KG1 (cell line): Measurements from ENCODE around the gene ELN.
"Not testable (repeated sequence)": the region's sequence is repeated elsewhere in the genome, so short reads cannot be mapped to it uniquely, and the experiment has no call there.

ENCODE experiments used
- DNase-seq: peaks from one replicate; lab custom pipeline; 2025; lab: John Stamatoyannopoulos, UW

ELN gene

DNA sequence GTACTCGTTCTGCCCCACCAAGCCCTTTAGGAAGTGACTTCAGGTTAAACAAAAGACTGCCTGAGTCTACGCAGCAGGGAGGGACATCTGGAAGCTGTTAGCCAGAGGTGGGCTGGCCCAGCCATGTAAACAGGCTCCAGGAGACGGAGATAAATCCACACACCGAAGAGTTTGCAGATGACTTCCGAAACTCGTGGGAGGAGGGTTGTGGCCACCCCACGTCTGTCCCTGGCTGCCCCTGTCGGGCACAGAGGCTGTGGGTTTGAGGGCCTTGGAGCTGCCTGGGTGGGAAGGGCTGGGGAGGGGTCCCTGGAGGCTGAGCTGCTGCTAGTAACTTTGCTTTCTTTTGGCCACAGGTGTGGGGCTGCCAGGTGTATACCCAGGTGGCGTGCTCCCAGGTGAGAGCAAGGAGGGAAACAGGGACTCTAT lies 15.6 kb downstream of the ELN start:
- no peak for DNase-seq

DNA sequence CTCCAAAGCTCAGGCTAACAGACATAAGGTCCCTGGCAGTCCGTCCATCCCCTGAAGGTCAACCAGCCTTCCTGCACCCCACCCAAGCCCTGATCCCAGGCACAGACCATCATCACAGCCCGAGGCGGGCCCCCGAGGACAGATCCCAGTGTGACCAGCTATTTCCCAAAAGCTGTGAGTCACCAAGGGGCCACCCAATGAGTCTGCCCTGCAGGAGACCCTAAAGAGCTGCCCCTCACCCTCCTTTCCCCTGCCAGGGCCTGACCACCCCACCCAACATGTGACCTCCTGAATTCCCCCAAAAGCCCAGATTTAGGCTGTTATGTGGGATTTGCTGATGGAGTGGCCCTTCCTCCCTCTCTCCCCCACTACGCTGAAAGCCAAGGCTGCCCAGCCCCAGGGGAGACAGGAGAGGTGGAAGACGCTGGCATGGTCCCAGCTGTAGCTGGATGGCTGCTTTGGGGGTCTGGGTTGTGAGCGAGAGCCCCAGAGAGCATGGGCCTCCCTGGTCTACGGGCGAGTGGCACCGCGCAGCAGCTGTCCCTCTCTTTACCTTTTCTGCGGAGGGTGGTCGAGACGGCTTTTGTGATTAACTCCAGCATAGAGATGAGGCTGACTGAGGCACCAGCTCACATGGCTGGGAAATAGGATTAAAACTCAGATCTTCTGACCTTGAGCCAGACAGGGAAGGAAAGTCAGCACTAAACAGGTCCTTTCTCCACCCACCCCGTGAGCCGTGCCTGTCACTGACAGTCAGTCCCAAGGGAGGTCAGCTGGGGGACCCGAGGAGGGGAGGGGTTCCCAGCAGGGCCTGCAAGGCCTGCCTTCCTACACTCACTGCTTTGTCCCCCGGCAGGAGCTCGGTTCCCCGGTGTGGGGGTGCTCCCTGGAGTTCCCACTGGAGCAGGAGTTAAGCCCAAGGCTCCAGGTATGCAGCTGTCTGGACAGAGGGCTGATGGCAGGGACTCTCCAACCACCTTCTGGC lies 16.7 kb downstream of the ELN start:
- DNase-seq = no peak

DNA sequence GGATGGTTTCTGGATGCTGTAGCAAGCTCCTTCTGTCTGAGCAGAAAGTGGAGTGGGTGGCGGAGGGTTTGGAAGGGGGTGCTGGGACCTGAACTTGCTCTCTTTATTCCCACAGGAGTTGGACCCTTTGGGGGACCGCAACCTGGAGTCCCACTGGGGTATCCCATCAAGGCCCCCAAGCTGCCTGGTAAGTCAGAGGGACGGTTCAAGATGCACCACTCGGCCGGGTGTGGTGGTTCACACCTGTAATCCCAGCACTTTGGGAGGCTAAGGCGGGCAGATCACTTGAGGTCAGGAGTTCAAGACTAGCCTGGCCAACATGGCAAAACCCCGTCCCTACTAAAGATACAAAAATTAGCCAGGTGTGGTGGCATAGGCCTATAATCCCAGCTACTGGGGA lies 18.6 kb downstream of the ELN start:
- DNase-seq = not testable (repeated sequence)

DNA sequence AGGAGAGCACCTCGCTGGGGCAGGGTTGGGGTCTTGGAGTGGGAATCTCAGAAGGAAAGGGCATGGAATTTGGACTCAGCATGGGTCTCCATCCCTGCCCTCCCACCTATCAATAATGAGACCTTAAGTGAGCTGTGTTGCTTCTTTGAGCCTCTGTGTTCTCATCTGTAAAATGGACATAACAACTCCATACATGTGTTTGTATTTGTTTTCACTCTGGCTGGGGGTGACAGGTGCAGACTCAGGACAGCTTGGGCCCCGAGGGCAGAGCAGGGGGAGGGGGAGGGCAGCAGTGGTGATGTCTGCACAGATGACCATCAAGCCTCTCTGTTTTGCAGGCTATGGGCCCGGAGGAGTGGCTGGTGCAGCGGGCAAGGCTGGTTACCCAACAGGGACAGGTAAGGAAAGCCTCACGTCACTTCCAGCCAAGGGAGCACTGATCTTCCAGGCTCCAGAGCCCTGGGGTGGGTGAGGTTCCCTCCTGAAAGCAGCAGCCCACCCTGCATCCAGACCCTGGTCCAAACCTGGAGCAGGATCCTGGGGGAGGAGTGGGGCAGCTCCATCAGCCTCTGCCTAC lies 19.9 kb downstream of the ELN start:
- DNase-seq = no peak

DNA sequence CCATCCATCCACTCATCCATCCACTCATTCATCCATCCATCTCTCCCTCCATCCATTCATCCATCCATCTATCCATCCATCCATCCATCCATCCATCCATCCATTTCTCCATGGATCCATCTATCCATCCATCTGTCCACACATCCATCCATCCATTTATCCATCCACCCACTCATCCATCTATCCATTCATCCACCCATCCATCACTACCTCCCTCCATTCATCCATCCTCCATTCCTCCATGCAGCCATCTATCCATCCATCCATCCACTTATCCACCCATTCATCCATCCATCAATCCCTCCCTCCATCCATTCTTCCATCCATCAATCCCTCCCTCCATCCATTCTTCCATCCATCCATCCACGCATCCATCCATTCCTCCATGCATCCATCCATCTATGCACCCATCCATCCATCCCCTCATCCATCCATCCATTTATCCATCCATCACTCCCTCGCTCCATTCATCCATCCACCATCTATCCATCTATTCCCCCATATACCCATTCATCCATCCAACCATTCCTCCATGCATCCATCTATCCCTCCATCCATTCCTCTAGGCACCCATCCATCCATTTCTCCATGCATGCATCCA lies 21.1 kb downstream of the ELN start:
- DNase-seq = no peak

DNA sequence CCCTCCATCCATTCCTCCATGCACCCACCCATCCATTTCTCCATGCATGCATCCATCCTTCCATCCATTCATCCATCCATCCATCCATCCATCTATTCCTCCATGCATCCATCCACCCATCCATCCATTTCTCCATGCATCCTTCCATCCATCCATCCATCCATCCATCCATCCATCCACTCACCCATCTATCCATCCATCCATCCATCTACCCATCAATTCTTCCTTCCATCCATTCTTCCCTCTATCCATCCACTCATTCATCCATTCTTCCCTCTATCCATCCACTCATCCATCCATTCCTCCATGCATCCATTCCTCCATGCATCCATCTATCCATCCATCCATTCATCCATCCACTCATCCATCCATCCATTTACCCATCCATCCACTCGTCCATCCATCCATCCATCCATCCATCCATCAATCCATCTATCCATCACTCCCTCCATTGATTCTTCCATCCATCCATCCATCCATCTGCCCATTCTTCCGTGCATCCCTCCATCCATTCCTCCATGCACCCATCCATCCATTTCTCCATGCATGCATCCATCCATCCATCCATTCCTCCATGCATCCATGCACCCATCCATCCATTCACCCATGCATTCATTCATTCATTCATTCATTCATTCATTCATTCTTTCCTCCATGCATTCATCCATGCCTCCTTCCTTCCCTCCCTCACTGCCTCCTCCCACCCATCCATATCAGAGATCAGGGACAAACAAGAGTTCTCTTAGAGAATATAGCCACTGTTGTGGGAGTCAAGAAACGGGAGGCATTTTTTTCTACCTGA lies 22.2 kb downstream of the ELN start:
- no peak for DNase-seq

DNA sequence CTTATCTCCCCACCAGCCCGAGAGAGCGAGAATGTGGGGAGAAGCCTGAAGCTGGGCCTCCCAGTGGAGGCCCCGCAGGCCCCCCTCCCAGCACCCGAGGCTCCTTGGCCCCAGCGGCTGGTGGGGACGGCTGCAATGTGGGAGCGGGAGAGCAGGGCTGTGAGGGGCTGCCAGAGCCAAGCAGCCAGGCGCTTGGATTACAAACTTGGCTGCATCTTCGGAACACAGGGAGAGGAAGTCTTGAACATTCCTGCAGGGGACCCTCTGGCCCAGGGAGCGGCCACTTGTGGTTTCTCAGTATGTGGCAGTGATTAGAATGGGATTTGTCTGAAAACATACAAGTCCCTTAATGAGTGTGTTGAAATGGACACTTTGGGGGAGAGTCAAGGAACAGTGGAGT lies 23.2 kb downstream of the ELN start:
- DNase-seq = no peak

DNA sequence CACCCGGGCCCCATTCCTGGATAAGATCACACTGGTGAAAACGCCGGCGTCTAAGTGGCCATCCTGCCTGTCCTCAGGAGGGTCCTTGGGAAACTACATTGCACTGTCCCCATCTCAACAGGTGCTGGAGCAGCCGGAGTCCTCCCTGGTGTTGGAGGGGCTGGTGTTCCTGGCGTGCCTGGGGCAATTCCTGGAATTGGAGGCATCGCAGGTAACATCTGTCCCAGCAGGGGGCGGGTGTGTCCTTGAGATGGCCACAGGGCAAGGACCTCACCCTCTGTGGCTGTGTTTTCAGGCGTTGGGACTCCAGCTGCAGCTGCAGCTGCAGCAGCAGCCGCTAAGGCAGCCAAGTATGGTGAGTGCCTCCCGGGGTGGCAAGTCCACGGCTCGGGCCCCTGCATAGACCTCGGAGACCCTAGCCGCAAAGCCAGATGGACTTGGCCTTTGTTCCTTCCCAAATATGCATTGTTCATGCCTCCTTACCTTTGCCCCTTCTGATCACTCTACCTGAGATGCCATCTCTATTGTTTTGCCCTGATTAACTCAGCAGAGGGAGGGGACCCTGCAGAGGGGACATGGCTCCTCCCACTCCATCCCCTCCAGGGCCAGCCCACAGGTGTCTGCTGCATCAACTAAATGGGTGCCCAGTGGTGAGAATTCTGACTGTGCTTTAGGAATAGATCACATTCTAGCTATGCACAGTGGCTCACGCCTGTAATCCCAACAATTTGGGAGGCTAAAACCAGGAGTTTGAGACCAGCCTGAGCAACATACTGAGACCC lies 23.8 kb downstream of the ELN start:
- no peak for DNase-seq

DNA sequence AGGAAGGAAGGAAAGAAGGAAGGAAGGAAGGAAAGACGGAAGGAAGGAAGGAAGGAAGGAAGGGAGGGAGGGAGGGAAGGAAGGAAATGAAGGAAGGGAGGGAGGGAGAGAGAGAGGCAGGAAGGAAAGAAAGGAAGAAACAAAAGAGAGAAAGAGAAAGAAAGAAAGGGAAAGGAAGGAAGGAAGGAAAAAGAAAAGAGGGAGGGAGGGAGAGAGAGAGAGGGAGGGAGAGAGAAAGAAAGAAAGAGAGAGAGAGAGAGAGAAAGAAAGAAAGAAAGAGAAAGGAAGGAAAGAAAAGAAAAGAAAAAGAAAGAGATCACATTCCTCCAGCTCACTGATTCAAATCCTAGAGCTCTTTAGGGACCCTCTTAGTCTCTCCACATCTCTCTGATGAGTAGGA lies 24.7 kb downstream of the ELN start:
- DNase-seq = no peak

DNA sequence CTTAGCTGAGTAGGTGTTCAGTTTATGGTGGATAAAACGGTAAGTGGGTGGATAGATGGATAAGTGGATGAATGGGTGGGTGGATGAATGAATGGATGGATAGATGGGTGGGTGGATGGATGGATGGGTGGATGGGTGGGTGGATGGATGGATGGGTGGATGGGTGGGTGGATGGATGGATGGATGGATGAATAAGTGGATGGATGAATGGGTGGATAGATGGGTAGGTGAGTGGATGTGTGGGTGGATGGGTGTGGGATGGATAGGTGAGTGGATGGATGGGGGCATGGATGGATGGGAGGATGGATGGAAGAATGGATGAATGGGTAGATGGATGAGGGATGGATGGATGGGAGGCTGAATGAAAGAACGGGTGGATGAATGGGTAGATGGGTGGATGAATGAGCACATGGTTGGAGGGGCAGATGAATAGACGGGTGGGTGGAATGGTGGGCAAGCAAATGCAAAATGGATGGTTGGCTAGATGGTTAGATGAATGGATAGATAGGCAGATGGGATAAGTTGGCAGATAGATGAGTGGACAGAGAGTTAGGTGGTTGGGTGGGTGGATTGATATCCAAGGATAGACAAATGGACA lies 25.7 kb downstream of the ELN start:
- DNase-seq = no peak

DNA sequence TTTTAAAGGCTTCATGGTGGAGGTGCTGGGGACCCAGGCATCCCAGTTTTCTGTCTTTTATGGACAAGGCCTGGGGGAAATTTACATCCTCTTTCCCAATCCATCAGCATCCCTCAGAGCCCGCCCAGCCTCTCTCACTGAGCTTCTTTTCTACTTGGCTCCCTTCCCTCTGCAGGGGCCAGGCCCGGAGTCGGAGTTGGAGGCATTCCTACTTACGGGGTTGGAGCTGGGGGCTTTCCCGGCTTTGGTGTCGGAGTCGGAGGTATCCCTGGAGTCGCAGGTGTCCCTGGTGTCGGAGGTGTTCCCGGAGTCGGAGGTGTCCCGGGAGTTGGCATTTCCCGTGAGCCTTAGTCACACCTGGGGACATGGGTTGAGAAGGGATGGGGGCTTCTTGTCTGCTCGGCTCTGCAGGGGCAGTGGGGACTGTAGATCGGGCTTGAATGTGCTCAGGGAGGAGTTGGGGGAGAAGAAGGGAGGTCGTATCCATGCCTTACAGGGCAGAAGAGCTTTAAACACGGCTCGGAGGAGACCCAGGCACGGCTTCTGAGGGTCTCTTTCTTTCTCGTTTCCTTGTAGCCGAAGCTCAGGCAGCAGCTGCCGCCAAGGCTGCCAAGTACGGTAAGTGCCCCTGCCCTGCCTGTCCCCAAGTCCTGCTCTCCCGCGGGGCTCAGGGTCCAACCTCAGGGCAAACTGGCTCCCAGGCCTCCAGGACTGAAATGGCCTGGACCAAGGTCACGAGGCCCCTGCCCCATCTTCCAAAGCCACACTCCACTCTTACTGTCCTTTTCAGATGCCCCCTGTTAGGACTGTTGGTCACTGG lies 28.3 kb downstream of the ELN start:
- DNase-seq = no peak

DNA sequence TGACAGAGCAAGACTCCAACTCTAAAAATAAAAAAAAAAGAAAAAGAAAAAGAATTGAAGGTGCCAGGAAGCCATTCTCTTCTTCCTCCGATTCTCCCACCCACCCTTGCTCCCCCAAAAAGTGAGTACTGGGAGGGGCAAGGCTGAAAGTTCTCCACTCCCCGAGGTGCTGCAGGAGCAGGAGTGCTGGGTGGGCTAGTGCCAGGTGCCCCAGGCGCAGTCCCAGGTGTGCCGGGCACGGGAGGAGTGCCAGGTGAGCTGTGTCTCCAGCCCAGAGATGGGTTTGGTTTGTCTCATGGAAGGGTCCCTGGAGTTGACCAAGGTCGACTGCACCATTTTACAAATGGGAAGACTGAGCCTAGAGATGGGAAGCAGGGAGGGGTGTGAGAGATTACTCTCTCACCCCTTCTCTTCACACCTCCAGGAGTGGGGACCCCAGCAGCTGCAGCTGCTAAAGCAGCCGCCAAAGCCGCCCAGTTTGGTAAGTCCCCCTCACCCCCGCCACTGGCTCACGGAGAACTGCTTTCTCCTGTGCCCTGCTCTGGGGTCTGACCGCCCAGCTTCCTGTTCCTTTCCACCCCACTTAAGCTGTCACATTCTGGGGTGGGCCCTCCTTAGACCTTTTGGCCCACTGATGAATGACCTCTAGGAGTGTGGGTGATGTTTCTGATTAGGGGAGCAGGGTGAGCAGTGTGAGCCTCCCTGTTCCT lies 29.4 kb downstream of the ELN start:
- DNase-seq = no peak

DNA sequence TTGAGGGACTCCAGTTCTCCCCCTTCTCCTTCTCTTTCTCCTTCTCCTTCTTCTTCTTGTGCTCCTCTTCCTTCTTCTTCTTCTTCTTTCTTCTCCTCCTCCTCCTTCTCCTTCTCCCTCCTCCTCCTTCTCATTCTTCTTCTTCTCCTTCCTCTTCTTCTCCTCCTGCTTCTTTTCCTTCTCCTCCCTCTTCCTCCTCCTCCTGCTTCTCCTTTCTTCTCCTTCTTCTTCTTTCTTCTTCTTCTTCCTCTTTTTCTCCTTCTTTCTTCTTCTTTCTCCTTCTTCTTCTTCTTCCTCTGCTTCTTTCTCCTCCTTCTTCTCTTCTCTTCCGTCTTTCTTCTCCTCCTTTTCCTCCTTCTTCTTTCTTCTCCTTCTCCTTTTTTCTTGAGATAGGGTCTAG lies 30.0 kb downstream of the ELN start:
- DNase-seq = no peak

DNA sequence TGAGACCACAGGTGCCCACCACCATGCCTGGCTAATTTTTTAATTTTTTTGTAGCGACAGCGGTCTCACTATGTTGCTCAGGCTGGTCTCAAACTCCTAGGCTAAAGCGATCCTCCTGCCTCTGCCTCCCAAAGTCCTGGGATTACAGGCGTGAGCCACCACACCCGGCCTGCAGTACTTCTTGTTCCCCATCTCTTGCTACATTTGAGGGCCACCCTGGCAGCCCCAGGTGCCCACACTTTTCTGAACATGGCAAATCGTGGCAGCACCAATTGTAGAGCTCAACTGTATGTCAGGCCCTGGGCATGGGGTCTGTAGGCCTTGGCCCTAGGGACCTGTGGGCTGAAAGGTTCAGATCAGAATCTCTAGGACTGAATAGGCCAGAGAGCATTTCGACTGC lies 30.5 kb downstream of the ELN start:
- DNase-seq = no peak

DNA sequence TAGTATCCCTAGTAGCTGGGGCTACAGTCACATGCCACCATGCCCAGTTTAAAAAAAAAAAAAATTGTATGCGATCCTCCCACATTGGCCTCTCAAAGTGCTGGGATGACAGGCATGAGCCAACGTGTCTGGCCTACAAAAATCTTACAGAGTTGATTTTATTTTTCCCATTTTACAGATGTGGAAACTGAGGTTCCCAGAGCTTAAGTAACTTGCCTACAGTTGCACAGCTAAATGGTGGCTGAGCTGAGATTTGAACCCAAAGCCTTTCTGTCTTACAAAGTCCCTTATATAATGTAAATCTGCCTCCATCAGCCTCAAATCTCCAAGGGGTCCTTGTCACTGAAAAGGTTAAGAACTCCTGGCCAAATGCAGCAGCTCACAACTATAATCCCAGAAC lies 31.1 kb downstream of the ELN start:
- no peak for DNase-seq

DNA sequence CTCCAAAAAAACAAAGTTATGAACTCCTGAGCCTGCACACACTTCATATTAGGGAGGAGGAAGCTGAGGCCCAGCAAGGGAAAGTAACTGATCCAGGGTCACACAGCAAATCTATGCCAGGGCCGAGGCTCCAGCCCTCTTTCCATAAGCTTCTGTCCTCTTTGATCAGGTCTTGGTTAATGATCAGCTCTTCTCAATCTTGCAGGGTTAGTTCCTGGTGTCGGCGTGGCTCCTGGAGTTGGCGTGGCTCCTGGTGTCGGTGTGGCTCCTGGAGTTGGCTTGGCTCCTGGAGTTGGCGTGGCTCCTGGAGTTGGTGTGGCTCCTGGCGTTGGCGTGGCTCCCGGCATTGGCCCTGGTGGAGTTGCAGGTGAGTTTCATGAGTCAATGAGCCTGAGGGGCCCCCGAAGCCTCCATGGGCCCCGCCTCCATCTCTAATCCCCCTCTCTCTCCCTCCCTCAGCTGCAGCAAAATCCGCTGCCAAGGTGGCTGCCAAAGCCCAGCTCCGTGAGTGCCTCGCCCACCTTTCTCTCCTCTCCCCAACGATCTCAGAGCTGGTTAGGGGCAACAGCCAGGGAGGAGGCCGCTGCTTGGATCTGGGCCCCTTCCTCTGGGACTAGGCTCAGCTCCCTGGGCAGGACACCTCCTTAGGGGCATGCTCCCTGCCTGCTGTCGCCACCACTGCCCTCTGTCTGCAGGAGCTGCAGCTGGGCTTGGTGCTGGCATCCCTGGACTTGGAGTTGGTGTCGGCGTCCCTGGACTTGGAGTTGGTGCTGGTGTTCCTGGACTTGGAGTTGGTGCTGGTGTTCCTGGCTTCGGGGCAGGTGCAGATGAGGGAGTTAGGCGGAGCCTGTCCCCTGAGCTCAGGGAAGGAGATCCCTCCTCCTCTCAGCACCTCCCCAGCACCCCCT lies 32.0 kb downstream of the ELN start:
- DNase-seq = no peak

DNA sequence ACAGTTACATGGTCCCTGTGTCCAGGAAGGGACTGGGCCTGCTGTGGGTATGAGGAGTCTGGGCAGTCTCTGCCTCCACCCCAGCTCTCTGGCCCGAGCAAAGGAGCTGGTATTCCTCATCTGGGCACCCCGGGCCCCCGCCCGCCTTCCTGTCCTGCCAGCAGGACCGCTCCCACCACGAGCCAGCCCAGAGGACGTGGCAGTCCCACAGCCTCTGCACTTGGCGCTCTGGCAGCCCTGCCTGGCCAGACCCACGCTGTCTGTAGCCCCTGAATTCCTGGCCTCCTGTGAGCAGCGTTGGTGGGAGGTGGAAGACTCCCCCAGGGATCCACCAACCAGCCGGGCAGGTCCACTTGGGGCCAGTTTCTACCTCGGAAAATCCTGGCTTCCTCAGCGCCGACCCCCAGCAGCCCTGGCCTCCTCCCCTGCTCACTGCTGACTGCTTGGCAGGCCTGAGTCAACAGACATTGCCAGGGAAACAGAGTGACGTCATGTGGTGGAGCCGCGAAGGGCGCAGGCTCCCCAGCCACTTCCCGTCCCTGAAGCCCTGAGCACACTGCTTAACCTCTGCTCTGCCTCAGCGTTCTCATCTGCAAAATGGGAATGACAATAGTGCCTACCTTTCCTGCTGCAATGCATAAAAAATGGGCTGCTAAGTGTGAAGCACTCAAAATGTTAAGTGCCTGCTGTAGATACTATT lies 34.0 kb downstream of the ELN start:
- DNase-seq = no peak

DNA sequence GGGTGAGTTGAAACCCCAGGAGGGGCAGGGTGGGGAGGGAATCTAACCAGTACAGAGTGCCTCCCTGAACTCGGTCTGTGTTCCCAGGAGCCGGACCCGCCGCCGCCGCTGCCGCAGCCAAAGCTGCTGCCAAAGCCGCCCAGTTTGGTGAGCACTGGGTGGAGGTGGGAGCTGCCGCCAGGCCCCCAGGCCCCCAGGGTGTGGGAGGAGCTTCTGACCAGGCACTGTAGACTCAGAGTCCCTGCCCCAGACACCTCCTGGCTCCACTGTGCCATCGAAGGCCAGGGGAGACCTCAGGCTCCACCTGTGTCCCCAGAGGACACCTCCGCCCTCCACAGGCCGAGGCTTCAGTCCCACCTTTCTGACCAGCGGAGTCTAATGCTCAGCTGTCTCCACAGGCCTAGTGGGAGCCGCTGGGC lies 35.3 kb downstream of the ELN start:
- DNase-seq = no peak
